ENCODE results near the gene LONP2. TPM values are rescaled to one million over a fixed set of nuclear protein-coding genes. Genes with fewer than 3 reads are reported as not detected.
"Not testable (repeated sequence)": the region's sequence is repeated elsewhere in the genome, so short reads cannot be mapped to it uniquely, and the experiment has no call there.

Gene LONP2
- total RNA-seq, 2 experiments from 2014 or later: 50.3 to 51.6 TPM

DNA sequence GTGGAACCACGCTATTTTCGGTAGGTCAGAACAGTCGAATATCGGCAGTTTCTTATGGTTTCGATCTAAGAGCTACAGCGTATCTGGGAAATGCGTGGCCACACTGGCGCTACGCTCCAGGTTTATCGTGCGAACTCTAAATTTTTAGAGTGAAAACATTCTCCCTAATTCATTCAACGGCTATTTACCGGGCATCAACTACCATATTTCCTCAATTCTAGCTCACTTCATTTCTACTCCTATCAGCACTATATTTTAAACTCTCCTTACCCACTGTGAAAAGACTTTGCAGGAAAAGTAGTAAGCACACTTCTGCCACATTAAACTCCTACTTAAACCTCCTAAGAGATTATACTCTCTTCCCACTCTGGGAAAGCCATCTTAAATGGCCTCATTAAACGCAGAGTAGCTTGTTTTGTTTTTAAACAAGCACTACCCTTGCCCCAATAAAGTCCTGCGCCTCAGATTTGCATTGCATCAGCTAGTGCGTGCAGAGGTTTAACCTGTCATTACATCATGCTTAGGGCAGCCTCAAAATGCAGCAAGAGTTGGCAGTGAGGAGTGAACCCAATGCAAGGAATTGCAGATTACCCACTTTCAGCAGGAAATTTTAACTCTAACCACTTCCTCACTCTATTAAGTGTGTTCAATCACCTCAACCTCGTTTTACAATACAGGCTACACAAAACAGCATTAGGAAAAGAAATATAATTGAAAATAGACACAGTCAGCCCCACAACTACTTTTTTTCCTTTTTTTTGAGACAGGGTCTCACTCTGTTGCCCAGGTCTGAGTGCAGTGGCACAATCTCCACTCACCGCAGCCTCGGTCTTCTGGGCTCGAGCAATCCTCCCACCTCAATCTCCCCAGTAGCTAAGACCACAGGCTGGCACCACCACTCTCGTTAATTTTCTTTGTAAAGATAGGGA lies 122.3 kb downstream of the LONP2 start:
- DNase-seq (peak; percentile 79), ATAC-seq (peak; percentile 68)
- Mint-ChIP-seq H3K9me3 (no peaks in the 10 kb centered on the region), H3K36me3 (ENCODE audit: low read depth) (peaks cover 8% of the 10 kb centered on the region), H3K4me1 (ENCODE audit: low read depth) (peaks cover 54% of the 10 kb centered on the region), H3K4me3 (peak overlapping the region; percentile 98), H3K27ac (peak overlapping the region; percentile 99), H3K27me3 (no peaks in the 10 kb centered on the region)
- intact Hi-C loops (cut with micrococcal nuclease): loop anchor here (2.0 to 5.0 kb wide), 2 partner anchors 18 to 246 kb away; partner anchors contain the start of genes N4BP1 and SIAH1
- TF ChIP-seq CTCF (IDR thresholded peaks at IDR 0.05): no peak
- ChIA-PET CTCF (interaction anchor here (0.9 to 4.4 kb wide), 8 partner anchors 12 to 264 kb away, joined by 3 to 30 read pairs (median 6); no protein-coding TSS in a partner anchor), POLR2A (interaction anchor here (0.7 to 3.7 kb wide), 11 partner anchors 11 to 1392 kb away, joined by 3 to 28 read pairs (median 3); partner anchors contain the start of genes DNAJA2 and SIAH1)

DNA sequence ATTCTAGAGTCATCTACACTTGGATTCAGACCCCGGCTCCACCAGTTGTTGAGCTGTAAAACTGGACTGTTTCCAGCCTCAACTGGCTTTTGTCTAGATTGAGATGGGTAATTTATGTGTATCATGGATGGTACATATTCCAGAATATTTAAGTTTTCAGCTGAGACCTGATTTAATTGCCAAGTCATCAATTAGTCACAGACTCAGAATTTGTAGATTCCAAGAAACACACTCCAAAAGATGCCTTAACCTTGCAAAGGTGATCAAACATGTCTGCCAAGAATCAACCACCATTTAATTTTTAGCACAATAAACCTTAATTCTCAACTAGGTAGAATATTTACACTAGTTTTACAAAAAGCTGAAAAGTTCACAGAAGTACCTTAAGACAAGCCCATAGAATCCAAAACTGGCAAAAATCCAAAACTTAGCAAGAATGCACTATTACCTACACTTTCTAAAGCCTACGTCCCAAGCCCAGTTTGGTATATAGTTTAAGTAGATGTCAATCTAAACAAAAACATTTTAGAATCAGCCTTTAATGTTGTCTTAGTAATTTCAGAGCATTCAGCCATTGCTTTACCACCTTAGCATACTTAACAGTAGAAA lies 123.4 kb downstream of the LONP2 start:
- ATAC-seq: no peak
- intact Hi-C loops (cut with micrococcal nuclease): loop anchor here (2.0 to 5.0 kb wide), 2 partner anchors 17 to 245 kb away; partner anchors contain the start of genes N4BP1 and SIAH1
- no peak for DNase-seq
- no peaks in the 10 kb centered on the region for H3K9me3 Mint-ChIP-seq
- H3K27me3 Mint-ChIP-seq: no peaks in the 10 kb centered on the region
- H3K4me3 Mint-ChIP-seq: peak overlapping the region; percentile 98
- H3K36me3 Mint-ChIP-seq (ENCODE audit: low read depth): peaks cover under 1% of the 10 kb centered on the region
- ChIA-PET CTCF (interaction anchor here (1.0 to 4.4 kb wide), 6 partner anchors 12 to 263 kb away, joined by 3 to 30 read pairs (median 6); partner anchors contain the start of gene SIAH1), POLR2A (interaction anchor here (1.0 to 3.5 kb wide), 3 partner anchors 16 to 256 kb away, joined by 3 to 14 read pairs (median 4); no protein-coding TSS in a partner anchor)
- TF ChIP-seq CTCF (IDR thresholded peaks at IDR 0.05): no peak
- peak overlapping the region; percentile 99 for H3K27ac Mint-ChIP-seq
- H3K4me1 Mint-ChIP-seq (ENCODE audit: low read depth): peaks cover 57% of the 10 kb centered on the region

GRCh38 chr16:48369765-48370164 lies 125.7 kb downstream of the LONP2 start:
- CTCF ChIA-PET: interaction anchor here (0.9 to 2.9 kb wide), 5 partner anchors 13 to 261 kb away, joined by 3 to 14 read pairs (median 4); no protein-coding TSS in a partner anchor
- Mint-ChIP-seq H3K27me3 (no peaks in the 10 kb centered on the region), H3K4me3 (no peak overlapping the region), H3K9me3 (no peaks in the 10 kb centered on the region), H3K27ac (no peak overlapping the region), H3K36me3 (ENCODE audit: low read depth) (no peaks in the 10 kb centered on the region), H3K4me1 (ENCODE audit: low read depth) (peaks cover 46% of the 10 kb centered on the region)
- no peak for DNase-seq
- intact Hi-C loops (cut with micrococcal nuclease): loop anchor here (5.0 kb wide), 1 partner anchor 243 kb away; the partner anchor contains the start of gene N4BP1
- no peak for TF ChIP-seq CTCF (IDR thresholded peaks at IDR 0.05)
- POLR2A ChIA-PET: interaction anchor here (0.7 to 2.0 kb wide), 3 partner anchors 11 to 15 kb away, joined by 3 to 8 read pairs (median 6); partner anchors contain the start of gene SIAH1
- no peak for ATAC-seq

DNA sequence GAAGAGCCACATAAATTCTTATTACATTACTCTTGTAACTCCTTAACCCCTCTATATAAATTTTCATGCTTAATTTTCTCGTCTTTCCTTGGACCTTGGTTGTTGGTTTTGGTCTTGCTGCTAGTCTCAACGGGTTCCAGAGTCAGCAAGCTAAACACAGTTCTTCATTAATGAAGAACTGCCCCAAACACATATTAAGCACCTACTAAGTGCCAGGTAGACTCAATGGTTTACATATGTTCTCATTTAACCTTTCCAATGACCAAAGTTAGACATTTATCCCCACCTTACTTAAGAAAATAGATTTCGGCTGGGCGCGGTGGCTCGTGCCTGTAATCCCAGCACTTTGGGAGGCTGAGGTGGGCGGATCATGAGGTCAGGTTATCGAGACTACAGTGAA lies 126.1 kb downstream of the LONP2 start:
- Mint-ChIP-seq H3K27me3 (no peaks in the 10 kb centered on the region), H3K27ac (no peak overlapping the region), H3K4me3 (no peak overlapping the region), H3K4me1 (ENCODE audit: low read depth) (peaks cover 42% of the 10 kb centered on the region), H3K36me3 (ENCODE audit: low read depth) (no peaks in the 10 kb centered on the region), H3K9me3 (no peaks in the 10 kb centered on the region)
- ChIA-PET POLR2A (interaction anchor here (0.7 to 2.0 kb wide), 3 partner anchors 10 to 15 kb away, joined by 3 to 8 read pairs (median 6); partner anchors contain the start of gene SIAH1), CTCF (interaction anchor here (0.6 to 2.9 kb wide), 5 partner anchors 13 to 260 kb away, joined by 3 to 14 read pairs (median 4); no protein-coding TSS in a partner anchor)
- TF ChIP-seq CTCF (IDR thresholded peaks at IDR 0.05): no peak
- intact Hi-C loops (cut with micrococcal nuclease): no loop called here
- DNase-seq (no peak), ATAC-seq (no peak)

- intact Hi-C loops (cut with micrococcal nuclease); H3K27ac Mint-ChIP-seq; DNase-seq; H3K4me3 Mint-ChIP-seq; ATAC-seq; H3K36me3 Mint-ChIP-seq (ENCODE audit: low read depth); H3K9me3 Mint-ChIP-seq; H3K27me3 Mint-ChIP-seq: not testable (repeated sequence)
- H3K4me1 Mint-ChIP-seq (ENCODE audit: low read depth): peaks cover 36% of the 10 kb centered on the region
- CTCF ChIA-PET: interaction anchor here (0.6 to 2.0 kb wide), 2 partner anchors 10 to 21 kb away, joined by 3 to 4 read pairs; no protein-coding TSS in a partner anchor
- POLR2A ChIA-PET: interaction anchor here (0.7 to 2.0 kb wide), 2 partner anchors 10 to 14 kb away, joined by 3 to 8 read pairs; partner anchors contain the start of gene SIAH1
These were observed 126.7 kb downstream of the LONP2 start for GRCh38 chr16:48370668-48371392.

Measured in activated CD8-positive, alpha-beta T cell treated with anti-CD3 and anti-CD28 coated beads for 36 hours (primary cell).